ENCODE measurements around the gene PLB1. TPM values are rescaled to one million over a fixed set of nuclear protein-coding genes. Genes with fewer than 3 reads are reported as not detected.
"Not testable (repeated sequence)": the region's sequence is repeated elsewhere in the genome, so short reads cannot be mapped to it uniquely, and the experiment has no call there.

Gene PLB1
- total and polyA plus RNA-seq, 2 experiments from 2014 or later: 0.11 to 0.44 TPM

DNA sequence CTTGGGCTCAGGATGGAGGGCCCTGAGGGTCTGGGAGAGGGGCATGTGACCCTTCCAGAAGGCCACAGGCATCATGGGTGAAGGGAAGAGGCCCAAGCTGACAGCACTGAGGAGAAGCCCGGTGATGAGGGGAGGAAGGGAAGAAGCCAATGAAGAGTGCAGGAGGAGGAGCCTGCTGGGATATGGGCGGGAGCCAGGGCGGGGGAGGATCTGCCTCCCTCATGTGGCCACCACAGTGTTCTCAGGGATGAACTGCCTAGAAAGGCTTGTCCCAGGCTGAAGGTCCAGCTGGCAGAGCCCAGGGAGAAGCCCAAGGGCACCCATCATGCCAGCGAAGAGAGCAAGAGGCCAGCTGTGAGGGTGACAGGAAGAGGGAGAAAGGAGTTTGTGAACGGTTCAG lies 24.6 kb upstream of the PLB1 start:
- Histone ChIP-seq H3K4me3 (no peak overlapping the region), H3K9ac (no peak overlapping the region), H3K27ac (no peak overlapping the region), H3K79me2 (ENCODE audit: insufficient read depth) (no peaks in the 10 kb centered on the region), H3K4me1 (ENCODE audit: insufficient read depth) (peaks cover 5% of the 10 kb centered on the region), H3K9me3 (ENCODE audit: low read depth) (no peaks in the 10 kb centered on the region), H4K20me1 (ENCODE audit: insufficient read depth) (no peaks in the 10 kb centered on the region), H2AFZ (no peak overlapping the region), H3K4me2 (ENCODE audit: unreplicated experiment) (no peak overlapping the region), H3F3A (ENCODE audit: insufficient read depth) (no peaks in the 10 kb centered on the region), H3K36me3 (ENCODE audit: low read depth) (no peaks in the 10 kb centered on the region), H3K9me2 (ENCODE audit: insufficient read depth) (no peaks in the 10 kb centered on the region), H3K27me3 (replicated peaks; ENCODE audit: insufficient read depth) (no peaks in the 10 kb centered on the region)
- in situ Hi-C loops (cut with MboI): no loop called here
- 47 to 62% methylated on average over 3 to 5 of the region's 5 CpGs for WGBS, 2 experiments (ENCODE audit: low coverage in 1 of 2, low lambda C conversion rate in 2 of 2, missing lambda C conversion rate in 2 of 2)
- no peak for DNase-seq
- TF ChIP-seq EZH2 (IDR thresholded peaks at IDR 0.05; ENCODE audit: insufficient read depth, poor library complexity, severe bottlenecking) (no peak), EZH2phosphoT487 (IDR thresholded peaks at IDR 0.05; ENCODE audit: insufficient read depth, low read depth) (no peak)

DNA sequence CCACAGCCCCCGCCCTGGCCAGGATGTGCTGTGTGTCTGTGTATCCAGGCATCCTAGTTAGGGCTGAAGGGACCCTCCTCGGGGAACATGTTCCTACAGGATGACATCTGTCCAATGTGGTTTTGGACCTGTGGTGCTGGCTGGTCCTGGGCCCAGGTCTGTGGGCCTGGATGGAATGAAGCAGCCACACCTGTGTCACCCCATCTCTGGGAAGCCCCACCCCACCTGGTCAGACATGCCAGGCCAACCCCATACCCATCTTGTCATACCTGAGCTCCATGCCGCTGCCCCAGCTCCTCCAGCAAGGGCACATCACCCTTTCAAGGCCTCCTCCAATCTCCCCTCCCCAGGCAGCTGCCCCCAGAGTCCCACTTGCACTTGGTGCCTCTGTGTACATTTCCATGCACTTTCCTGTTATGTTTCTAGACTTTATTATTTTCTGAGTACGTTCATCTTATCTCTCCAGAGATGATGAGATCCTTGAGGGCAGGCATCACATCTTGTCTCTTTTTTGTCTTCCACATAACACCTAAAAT lies 24.1 kb upstream of the PLB1 start:
- no peaks in the 10 kb centered on the region for H4K20me1 ChIP-seq (ENCODE audit: insufficient read depth)
- H3K36me3 ChIP-seq (ENCODE audit: low read depth): no peaks in the 10 kb centered on the region
- no peak overlapping the region for H3K4me3 ChIP-seq
- no peak for DNase-seq
- no peaks in the 10 kb centered on the region for H3K27me3 ChIP-seq (replicated peaks; ENCODE audit: insufficient read depth)
- in situ Hi-C loops (cut with MboI): no loop called here
- H3K79me2 ChIP-seq (ENCODE audit: insufficient read depth): no peaks in the 10 kb centered on the region
- H3F3A ChIP-seq (ENCODE audit: insufficient read depth): no peaks in the 10 kb centered on the region
- H3K4me1 ChIP-seq (ENCODE audit: insufficient read depth): peaks cover 5% of the 10 kb centered on the region
- no peak overlapping the region for H2AFZ ChIP-seq
- no peak overlapping the region for H3K9ac ChIP-seq
- WGBS, 2 experiments (ENCODE audit: low coverage in 1 of 2, low lambda C conversion rate in 2 of 2, missing lambda C conversion rate in 2 of 2): 62 to 65% methylated on average over 4 of the region's 4 CpGs
- H3K4me2 ChIP-seq (ENCODE audit: unreplicated experiment): no peak overlapping the region
- H3K9me3 ChIP-seq (ENCODE audit: low read depth): no peaks in the 10 kb centered on the region
- no peak for TF ChIP-seq EZH2 (IDR thresholded peaks at IDR 0.05; ENCODE audit: insufficient read depth, poor library complexity, severe bottlenecking)
- TF ChIP-seq EZH2phosphoT487 (IDR thresholded peaks at IDR 0.05; ENCODE audit: insufficient read depth, low read depth): no peak
- no peaks in the 10 kb centered on the region for H3K9me2 ChIP-seq (ENCODE audit: insufficient read depth)
- no peak overlapping the region for H3K27ac ChIP-seq

DNA sequence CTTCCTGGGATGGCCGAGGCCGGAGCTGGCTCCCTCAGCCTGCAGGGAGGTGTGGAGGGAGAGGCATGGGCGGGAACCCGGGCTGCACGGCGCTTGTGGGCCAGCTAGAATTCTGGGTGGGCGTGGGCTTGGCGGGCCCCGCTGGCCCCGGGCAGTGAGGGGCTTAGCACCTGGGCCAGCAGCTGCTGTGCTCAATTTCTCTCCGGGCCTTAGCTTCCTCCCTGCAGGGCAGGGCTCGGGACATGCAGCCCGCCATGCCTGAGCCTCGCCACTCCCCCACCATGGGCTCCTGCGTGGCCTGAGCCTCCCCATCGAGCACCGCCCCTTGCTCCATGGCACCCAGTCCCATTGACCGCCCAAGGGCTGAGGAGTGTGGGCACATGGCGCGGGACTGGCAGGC lies 23.2 kb upstream of the PLB1 start:
- H3K9me3 ChIP-seq (ENCODE audit: low read depth); H3K79me2 ChIP-seq (ENCODE audit: insufficient read depth); H3K4me1 ChIP-seq (ENCODE audit: insufficient read depth); H3K4me3 ChIP-seq; in situ Hi-C loops (cut with MboI); H4K20me1 ChIP-seq (ENCODE audit: insufficient read depth); H3K9ac ChIP-seq; H3K27me3 ChIP-seq (replicated peaks; ENCODE audit: insufficient read depth); H2AFZ ChIP-seq; H3F3A ChIP-seq (ENCODE audit: insufficient read depth); DNase-seq; H3K9me2 ChIP-seq (ENCODE audit: insufficient read depth); H3K4me2 ChIP-seq (ENCODE audit: unreplicated experiment); H3K36me3 ChIP-seq (ENCODE audit: low read depth); H3K27ac ChIP-seq: not testable (repeated sequence)
- 89 to 90% methylated on average over 18 of the region's 20 CpGs for WGBS, 2 experiments (ENCODE audit: low coverage in 1 of 2, low lambda C conversion rate in 2 of 2, missing lambda C conversion rate in 2 of 2)

DNA sequence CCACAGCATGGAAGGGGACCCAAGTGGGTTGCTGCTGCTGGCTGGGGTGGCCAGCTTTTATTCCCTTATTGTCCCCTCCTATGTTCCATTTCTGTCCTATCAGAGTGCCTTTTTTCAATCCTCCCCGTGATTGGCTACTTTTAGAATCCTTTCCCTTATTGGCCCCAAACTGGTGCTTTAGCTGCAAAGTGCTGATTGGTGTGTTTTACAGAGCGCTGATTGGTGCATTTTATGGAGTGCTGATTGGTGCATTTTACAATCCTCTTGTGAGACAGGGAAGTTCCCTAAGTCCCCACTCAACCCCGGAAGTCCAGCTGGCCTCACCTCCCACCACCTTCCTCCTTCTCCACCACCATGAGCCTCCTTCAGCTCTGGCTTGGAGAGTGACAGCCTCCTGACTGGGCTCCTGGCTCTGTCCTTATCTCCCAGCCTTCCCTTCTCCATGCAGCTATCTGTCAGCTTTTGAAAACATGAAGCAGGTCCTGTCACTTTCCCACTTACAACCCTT lies 20.7 kb upstream of the PLB1 start:
- Histone ChIP-seq H3K27ac (no peak overlapping the region), H3K9me3 (ENCODE audit: low read depth) (no peaks in the 10 kb centered on the region), H3K36me3 (ENCODE audit: low read depth) (no peaks in the 10 kb centered on the region), H3K4me3 (no peak overlapping the region), H3K27me3 (replicated peaks; ENCODE audit: insufficient read depth) (peaks cover 4% of the 10 kb centered on the region; the same call in 1 of the 2 replicates), H3K4me2 (ENCODE audit: unreplicated experiment) (no peak overlapping the region), H4K20me1 (ENCODE audit: insufficient read depth) (no peaks in the 10 kb centered on the region), H3K9me2 (ENCODE audit: insufficient read depth) (no peaks in the 10 kb centered on the region), H3F3A (ENCODE audit: insufficient read depth) (no peaks in the 10 kb centered on the region), H3K9ac (no peak overlapping the region), H3K4me1 (ENCODE audit: insufficient read depth) (no peaks in the 10 kb centered on the region), H2AFZ (no peak overlapping the region), H3K79me2 (ENCODE audit: insufficient read depth) (no peaks in the 10 kb centered on the region)
- DNase-seq: no peak
- WGBS, 2 experiments (ENCODE audit: low coverage in 1 of 2, low lambda C conversion rate in 2 of 2, missing lambda C conversion rate in 2 of 2): 47 to 66% methylated on average over 3 of the region's 3 CpGs
- in situ Hi-C loops (cut with MboI): no loop called here
- no peak for TF ChIP-seq EZH2 (IDR thresholded peaks at IDR 0.05; ENCODE audit: insufficient read depth, poor library complexity, severe bottlenecking)
- no peak for TF ChIP-seq EZH2phosphoT487 (IDR thresholded peaks at IDR 0.05; ENCODE audit: insufficient read depth, low read depth)

DNA sequence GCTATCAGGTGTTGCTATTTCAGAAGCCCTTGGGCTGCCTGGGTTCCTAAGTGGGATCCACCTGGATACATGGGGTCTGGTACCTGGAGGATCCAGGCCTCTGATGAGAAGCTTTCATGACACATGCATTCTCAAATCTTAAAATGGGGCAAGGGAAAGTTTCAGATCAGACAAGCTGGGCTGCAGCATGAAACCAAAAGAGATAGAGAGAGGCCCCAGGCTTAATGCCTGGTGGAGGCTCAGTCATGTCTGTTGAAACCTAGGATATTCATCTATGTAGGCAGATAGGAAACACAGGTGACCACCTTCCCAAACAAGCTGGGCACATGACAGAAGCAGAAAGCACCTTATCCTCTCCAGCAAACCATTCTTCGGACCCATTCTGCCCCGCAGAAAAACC lies 18.8 kb upstream of the PLB1 start:
- H3K4me3 ChIP-seq: no peak overlapping the region
- no peaks in the 10 kb centered on the region for H3K9me2 ChIP-seq (ENCODE audit: insufficient read depth)
- no peak for DNase-seq
- H3K27me3 ChIP-seq (replicated peaks; ENCODE audit: insufficient read depth): peaks cover 4% of the 10 kb centered on the region; the same call in 1 of the 2 replicates
- no peak overlapping the region for H3K27ac ChIP-seq
- H3K79me2 ChIP-seq (ENCODE audit: insufficient read depth): no peaks in the 10 kb centered on the region
- WGBS, 2 experiments (ENCODE audit: low coverage in 1 of 2, low lambda C conversion rate in 2 of 2, missing lambda C conversion rate in 2 of 2): 85 to 88% methylated on average over 2 of the region's 2 CpGs
- H3K36me3 ChIP-seq (ENCODE audit: low read depth): no peaks in the 10 kb centered on the region
- H3K9ac ChIP-seq: no peak overlapping the region
- no peaks in the 10 kb centered on the region for H3K9me3 ChIP-seq (ENCODE audit: low read depth)
- no peak overlapping the region for H3K4me2 ChIP-seq (ENCODE audit: unreplicated experiment)
- no peaks in the 10 kb centered on the region for H4K20me1 ChIP-seq (ENCODE audit: insufficient read depth)
- in situ Hi-C loops (cut with MboI): no loop called here
- H2AFZ ChIP-seq: no peak overlapping the region
- no peaks in the 10 kb centered on the region for H3K4me1 ChIP-seq (ENCODE audit: insufficient read depth)
- TF ChIP-seq EZH2phosphoT487 (IDR thresholded peaks at IDR 0.05; ENCODE audit: insufficient read depth, low read depth) (no peak), EZH2 (IDR thresholded peaks at IDR 0.05; ENCODE audit: insufficient read depth, poor library complexity, severe bottlenecking) (no peak)
- H3F3A ChIP-seq (ENCODE audit: insufficient read depth): no peaks in the 10 kb centered on the region
